HG02943 (cell line): Measurements from ENCODE around the gene DOCK4.

ENCODE experiments used
- ATAC-seq: cut with Tn5 transposase; IDR thresholded peaks from one replicate; pipeline ENCODE4 v1.9.1; 2021; ENCODE audit warnings: mild to moderate bottlenecking, low read depth, moderate library complexity; ENCODE audit not compliant: unreplicated experiment

The DOCK4 gene

GRCh38 chr7:112115880-112116279 is 90.3 kb downstream of the DOCK4 start:
- no peak for ATAC-seq

DNA sequence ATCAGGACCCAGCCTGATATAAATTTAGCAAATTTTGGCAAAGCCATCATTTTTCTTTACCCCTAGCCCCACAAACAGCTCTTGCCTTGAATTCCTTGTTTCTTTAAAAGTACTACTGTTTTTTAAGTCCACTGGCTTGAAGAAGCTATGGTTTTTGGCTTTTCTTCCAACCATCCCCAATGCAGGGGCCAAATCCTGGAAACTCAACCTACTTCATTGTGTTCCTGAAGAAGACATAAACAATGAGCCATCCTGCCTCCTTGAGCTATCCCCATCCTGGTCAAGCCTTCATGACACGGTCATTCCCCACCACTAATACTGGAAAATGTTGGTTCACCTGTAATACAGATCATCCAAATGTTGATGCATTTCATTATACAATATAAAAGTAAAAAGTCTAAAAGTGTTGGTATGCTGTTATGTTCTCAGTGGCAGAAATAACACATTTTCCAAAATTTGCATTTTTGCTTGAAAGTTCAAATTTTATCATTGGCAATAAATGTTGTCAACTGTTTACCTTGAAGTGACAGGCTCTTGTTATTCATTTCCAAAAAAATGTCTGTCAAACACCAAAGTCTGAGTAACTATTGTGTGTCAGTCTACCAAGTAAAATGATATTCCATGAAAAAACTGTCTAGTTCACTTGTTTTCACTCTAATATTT is 92.2 kb downstream of the DOCK4 start:
- no peak for ATAC-seq

DNA sequence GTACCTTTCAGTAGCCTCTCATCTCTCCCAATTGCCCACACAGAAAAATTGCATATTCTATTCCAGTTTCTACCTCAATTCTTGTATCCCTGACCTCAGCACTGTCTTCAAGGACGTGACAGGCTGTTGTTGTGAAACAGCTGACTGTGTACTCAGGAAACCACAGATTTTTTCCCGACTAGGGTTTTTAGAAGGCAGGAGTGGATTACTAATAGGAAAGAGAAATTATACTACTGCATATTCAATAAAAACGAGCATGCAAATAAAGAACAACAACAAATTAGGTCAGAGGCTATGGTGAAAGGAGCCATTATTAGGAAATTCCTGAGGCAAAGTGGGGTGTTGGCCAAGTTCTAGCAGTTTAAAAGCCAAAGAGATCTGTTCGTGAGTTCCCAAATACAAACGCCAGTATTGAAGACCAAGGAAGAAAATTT is 93.4 kb downstream of the DOCK4 start:
- no peak for ATAC-seq

DNA sequence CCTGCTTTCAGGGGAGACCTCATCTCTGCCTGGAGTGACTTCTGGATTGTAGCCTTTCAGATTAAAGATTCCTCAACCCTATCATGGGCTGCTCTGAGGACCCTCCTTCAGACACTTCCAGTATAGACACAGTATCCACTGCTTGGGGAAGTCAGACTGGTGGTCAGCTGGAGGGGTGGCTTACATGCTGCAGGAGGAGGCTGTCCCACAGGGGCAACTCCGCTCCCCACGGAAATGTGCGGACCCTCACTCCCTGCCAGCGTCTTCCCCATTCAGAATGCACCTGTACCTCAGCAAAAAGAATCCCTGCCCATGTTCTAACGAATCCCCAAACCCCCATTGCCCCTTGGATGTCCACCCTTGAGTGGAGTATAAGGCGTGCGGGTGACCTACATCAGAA is 95.5 kb downstream of the DOCK4 start:
- no peak for ATAC-seq

- ATAC-seq: no peak
These were observed 96.0 kb downstream of the DOCK4 start for GRCh38 chr7:112110175-112110574.

DNA sequence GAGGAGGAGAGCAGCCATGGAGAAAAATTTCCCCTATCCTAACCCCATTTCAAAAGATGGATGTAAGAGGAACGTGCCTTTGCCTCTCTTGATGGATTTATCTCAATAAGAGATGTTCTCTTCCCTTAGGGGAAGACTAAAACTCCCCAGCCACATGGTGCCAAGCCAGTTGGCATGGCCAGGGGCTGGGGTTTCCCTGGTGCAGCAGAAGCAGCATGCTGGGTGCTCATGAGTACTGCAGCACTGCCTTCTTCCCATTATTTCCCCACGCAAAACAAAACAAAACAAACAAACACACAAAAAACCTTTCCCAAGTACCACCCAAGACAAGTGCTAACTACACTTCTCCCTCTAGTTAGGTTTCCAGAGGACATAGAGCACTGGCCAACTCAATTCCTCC is 97.2 kb downstream of the DOCK4 start:
- ATAC-seq: no peak

GRCh38 chr7:112105584-112106530 is 100.3 kb downstream of the DOCK4 start:
- ATAC-seq: no peak

DNA sequence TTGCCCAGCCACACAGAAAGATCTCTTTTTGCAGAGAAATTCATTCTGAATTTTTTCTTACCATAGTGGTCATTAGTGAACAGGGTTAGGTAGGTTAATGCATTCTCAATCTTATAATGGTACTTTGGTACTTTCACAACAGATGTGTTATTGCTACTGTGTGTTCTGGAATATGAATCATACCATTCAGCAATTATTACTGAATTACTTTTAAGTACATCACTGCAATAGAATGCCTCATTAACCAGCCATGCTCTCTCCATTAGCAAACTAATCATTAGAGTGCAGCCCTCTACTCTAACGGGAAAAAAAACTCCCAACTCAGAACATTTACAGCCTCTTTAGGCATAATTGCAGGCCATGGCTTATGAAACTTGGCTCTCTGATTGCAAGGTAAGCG is 102.1 kb downstream of the DOCK4 start:
- no peak for ATAC-seq

DNA sequence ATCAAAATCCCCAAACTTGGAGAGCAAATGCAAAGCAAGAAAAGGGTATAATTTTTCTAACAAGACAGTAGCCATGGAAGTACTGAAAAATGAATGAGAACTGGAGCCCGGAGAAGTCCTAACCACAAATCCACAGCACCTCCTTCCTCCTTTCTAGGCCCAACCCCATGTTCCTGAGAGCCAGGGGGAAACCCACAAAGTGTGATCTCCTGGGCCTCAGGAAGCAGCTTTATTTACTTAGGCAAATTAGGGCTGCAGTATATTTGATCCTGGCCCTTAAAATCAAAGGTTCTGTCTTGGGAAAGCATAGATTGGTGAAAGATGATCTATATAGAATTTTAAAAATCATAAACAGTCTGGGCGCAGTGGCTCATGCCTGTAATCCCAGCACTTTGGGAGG is 103.0 kb downstream of the DOCK4 start:
- ATAC-seq: no peak

- no peak for ATAC-seq
These were observed 104.9 kb downstream of the DOCK4 start for GRCh38 chr7:112101201-112101846.

- no peak for ATAC-seq
These were observed 108.7 kb downstream of the DOCK4 start for GRCh38 chr7:112097524-112097923.

DNA sequence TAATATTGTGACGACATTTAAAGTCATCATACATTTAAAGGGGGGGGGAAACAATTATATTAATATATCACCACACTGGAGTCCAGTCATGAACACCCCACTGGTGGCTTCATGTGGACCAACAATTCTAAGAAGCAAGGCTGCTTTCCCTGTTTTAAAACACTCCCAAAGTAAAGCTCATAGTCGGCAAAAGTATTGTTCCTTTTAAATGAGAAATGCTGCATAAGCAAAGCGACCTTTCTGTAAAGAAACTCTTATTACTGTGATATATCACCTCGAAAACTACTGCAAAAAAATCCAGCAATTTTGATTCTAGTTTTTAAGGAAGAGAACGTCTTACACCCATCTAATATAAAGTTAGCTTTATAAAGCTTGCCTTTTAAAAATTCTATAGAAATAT is 112.8 kb downstream of the DOCK4 start:
- no peak for ATAC-seq

DNA sequence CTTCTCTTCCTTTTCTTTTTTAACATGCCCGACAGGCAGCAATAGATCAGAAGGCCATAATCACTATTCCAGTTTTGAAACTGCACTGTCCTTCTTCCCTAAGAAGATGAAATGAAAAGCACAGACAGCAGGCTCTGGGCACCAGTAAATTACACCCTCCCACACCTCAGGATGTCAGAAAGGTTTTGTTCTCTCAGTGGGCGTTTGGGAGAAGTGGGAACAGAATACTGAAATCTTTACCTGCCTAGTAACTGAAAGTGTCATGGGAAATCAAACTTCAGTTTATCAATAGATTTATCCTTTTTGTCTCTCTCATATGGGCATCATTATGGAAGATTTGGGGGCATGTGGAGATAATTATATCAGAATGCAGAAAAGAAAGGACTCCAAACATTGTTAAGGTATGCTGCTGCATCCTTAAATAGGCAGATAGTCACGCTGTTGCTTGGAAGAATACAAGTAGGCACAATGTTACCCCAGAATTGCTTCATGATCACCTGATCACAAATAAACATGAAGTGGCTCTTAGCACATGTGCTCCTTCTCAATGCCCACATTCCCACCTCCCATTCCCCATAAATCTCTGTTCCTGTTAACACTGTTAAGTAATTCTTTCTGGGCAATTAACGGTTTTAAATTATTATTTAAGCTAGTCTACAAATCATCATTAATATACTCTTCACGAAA is 113.3 kb downstream of the DOCK4 start:
- ATAC-seq: no peak

GRCh38 chr7:112092306-112092705 is 113.9 kb downstream of the DOCK4 start:
- no peak for ATAC-seq

DNA sequence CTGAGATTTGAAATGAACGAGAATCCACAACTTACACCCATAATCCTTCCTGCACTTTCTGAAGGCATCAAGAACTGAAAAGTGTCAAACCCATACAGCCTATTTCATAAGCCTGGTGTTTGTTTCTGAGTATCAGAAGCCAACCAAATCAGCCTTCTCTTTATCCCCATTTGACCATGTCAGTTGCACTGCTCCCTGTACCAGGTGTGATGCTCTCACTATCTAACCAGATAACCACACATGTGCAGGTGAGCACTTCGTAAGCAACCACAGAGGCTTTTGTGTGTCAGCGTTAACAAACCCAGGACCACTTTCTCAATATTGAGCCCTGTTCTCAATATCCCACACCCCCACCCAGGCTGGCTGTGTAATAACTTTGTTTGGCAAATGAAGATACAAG is 114.4 kb downstream of the DOCK4 start:
- ATAC-seq: no peak

DNA sequence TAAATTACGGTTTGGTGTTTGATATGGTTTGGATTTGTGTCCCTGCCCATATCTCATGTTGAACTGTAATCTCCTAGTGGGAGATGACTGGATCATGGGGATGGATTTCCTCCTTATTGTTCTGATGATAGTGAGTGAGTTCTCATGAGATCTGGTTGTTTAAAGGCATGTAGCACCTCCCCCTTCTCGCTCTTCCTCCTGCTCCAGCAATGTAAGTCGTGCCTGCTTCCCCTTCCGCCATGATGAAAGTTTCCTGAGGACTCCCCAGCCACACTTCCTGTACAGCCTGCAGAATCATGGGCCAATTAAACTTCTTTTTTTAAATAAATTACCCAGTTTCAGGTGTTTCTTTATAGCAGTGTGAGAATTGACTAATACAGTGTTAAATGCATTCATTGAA is 116.6 kb downstream of the DOCK4 start:
- ATAC-seq: no peak

DNA sequence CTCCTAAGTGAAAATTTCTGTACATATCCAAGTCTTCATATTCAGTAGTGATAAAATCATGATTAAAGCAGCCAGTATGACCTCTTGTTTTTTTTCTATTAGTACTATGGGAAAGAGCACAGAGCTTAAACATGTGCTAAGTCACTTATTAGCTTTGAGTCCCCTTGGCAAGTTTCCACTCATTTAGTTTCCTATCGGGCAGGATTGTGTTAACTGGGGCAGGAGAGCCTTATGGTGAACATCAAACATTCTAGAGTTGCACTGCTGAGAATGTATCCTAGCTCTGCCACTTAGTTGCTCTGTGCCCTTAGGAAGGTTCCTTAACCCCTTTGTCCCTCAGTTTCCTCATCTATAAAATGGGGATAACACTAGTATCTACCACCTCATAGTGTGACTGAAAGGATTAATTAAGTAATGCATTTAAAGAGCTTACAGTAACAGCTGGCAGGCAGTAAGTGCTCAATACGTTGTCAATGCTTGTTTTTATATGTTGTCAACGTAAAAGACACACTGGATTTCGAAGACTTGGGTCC is 117.6 kb downstream of the DOCK4 start:
- ATAC-seq: no peak

DNA sequence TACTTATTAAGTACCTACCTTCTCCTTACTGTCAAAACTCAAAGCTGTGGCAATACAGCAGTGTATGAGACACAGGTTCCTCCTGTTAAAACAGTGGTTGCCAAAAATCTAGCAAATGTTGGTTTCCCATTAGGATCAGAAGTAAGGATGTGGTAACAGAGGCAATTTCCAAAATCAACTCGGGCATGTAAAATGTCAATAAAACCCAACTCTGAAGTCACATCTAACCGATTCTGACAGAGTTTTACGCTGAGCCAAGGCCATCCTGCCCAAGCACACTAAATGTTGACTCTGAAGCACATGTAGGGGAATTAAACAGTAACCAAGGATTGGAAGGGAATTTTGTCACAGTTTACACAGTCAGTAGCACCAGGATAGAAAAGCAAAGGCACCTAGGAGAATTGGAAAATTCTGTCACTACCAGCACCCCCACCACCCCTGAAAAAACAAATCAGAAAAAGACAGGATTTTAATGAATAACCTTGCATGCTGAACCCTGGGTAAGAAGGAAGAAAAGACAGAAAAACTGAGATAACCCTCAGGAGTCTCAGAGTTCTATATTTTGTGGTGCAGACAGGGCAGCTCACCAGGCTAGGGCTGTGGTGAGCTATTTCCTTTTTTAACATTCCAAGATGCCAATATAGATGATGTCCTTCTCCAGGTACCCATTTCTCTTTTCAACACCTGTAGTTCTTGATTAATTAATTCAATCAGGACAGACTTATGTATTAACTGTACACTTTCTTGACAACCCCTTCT is 119.5 kb downstream of the DOCK4 start:
- no peak for ATAC-seq

DNA sequence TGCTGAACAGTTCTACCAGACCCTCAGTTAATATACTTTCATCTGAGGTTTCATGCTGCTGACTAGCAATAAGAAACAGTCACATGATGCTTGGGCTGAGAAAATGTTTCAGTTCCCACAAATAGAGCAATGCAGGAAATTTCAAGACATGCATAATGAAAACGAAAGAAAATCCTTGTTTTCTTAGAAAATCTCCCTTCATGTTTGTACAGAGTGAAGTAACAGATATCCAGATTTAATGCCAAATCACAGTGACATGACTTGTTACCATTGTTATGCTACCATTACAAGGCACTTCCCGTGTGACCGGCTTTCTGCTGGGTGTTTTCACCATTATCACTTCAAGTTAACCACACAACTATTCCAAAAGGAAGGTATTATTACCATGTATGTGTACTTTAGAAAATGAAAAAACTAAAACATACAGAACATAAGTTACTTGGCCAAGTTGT is 121.7 kb downstream of the DOCK4 start:
- ATAC-seq: peak; percentile 55
